ENCODE measurements around the gene EMP2. TPM values are rescaled to one million over a fixed set of nuclear protein-coding genes. Genes with fewer than 3 reads are reported as not detected.

Gene EMP2
- total RNA-seq, 2 experiments from 2014 or later = not detected

DNA sequence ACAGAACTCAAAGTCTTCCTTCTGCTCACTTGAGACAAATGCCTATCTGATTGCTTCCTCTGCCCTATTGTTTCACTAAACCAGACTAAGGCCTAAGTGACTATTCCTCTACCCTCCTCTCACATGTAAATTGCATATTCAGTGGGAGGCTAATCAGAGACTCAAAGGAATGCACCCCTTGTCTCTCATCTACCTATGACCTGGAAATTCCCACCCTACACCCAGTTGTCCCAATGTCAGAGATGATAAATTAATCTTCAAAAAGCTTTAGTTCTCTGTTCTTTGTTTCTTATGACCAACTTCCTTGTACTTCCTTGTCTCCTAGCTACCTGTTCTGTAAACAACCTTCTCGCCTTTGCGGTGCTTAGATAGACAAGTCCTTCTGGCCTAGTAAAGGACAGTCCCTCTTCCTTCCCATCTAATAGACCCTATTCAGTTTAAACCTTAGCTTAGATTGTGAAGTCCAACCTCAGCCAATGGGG, 76.0 kb downstream of the EMP2 start:
- Mint-ChIP-seq H3K4me1 (ENCODE audit: low read depth) (peaks cover 2% of the 10 kb centered on the region), H3K4me3 (no peak overlapping the region), H3K36me3 (ENCODE audit: low read depth) (no peaks in the 10 kb centered on the region), H3K27ac (no peak overlapping the region), H3K9me3 (no peaks in the 10 kb centered on the region), H3K27me3 (no peaks in the 10 kb centered on the region)
- ATAC-seq = no peak
- POLR2A ChIA-PET = no interaction called here
- DNase-seq = no peak
- CTCF ChIA-PET = interaction anchor here (1.0 to 2.3 kb wide), 6 partner anchors 10 to 248 kb away, joined by 3 to 9 read pairs (median 5); no protein-coding TSS in a partner anchor
- intact Hi-C loops (cut with micrococcal nuclease) = no loop called here
- TF ChIP-seq CTCF (IDR thresholded peaks at IDR 0.05) = no peak

- no peak for TF ChIP-seq CTCF (IDR thresholded peaks at IDR 0.05)
- ATAC-seq = no peak
- Mint-ChIP-seq H3K27me3 (no peaks in the 10 kb centered on the region), H3K4me3 (no peak overlapping the region), H3K27ac (no peak overlapping the region), H3K36me3 (ENCODE audit: low read depth) (no peaks in the 10 kb centered on the region), H3K4me1 (ENCODE audit: low read depth) (peaks cover 2% of the 10 kb centered on the region), H3K9me3 (peaks cover 2% of the 10 kb centered on the region)
- DNase-seq = no peak
- CTCF ChIA-PET = no interaction called here
- intact Hi-C loops (cut with micrococcal nuclease) = no loop called here
- POLR2A ChIA-PET = no interaction called here
Measured at GRCh38 chr16:10502776-10503175, 77.6 kb downstream of the EMP2 start.

DNA sequence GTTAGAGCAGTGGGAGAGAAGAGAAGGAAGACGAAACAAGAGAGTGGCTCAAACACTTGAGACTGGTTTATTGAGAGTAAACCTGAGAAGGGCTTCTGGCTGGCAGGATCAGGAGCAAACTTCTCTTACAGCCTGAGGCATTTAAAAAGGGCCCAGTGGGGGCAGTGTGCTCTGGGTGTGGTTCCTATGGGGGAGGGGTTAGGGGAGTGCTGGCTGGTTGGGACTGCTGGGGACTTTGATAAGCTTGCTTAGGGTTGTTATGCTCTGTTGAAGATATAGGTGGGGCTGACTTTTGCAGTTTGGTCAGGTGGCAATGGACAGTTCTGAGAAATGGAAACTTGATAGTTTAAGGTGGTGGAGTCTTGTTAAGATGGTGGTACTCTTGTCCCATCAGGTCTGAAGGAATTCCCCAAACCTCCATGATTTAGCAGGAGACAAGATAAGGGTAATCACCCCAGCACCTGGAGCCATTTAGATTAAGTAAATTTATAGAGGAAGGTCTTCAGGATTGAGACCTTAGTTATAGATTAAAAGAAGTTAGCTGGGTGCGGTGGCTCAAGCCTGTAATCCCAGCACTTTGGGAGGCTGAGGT, 79.3 kb downstream of the EMP2 start:
- no peaks in the 10 kb centered on the region for H3K36me3 Mint-ChIP-seq (ENCODE audit: low read depth)
- peaks cover 2% of the 10 kb centered on the region for H3K4me1 Mint-ChIP-seq (ENCODE audit: low read depth)
- POLR2A ChIA-PET = no interaction called here
- intact Hi-C loops (cut with micrococcal nuclease) = no loop called here
- no peak overlapping the region for H3K4me3 Mint-ChIP-seq
- DNase-seq (peak; percentile 16), ATAC-seq (peak; percentile 65)
- H3K9me3 Mint-ChIP-seq = peaks cover 11% of the 10 kb centered on the region
- H3K27ac Mint-ChIP-seq = no peak overlapping the region
- no peak for TF ChIP-seq CTCF (IDR thresholded peaks at IDR 0.05)
- H3K27me3 Mint-ChIP-seq = no peaks in the 10 kb centered on the region
- CTCF ChIA-PET = interaction anchor here (1.3 to 2.3 kb wide), 2 partner anchors 9 to 132 kb away, joined by 3 to 10 read pairs; no protein-coding TSS in a partner anchor

DNA sequence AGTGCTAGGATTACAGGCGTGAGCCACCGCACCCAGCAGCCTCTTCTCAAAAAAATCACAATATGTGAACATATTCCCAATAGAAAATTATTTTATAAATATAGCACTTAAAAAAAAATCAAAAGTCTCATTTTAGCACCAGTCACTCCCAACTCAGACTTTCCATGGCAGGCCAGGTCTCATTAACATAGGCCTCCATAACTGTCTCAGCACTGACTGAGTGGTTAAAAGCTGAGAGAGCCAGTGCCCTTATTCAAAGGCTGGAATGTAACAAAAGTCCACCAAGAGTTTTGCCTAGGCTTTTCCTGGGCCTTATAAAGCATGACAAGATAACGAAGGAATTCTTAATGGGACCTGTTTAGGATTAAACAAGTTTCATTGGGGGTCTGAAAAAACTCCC, 79.8 kb downstream of the EMP2 start:
- ATAC-seq (no peak), DNase-seq (peak; percentile 8)
- H3K9me3 Mint-ChIP-seq = peaks cover 14% of the 10 kb centered on the region
- peaks cover 2% of the 10 kb centered on the region for H3K4me1 Mint-ChIP-seq (ENCODE audit: low read depth)
- intact Hi-C loops (cut with micrococcal nuclease) = no loop called here
- no peaks in the 10 kb centered on the region for H3K27me3 Mint-ChIP-seq
- ChIA-PET POLR2A (no interaction called here), CTCF (interaction anchor here (1.3 to 2.3 kb wide), 2 partner anchors 9 to 132 kb away, joined by 3 to 10 read pairs; no protein-coding TSS in a partner anchor)
- H3K4me3 Mint-ChIP-seq = no peak overlapping the region
- no peak for TF ChIP-seq CTCF (IDR thresholded peaks at IDR 0.05)
- no peak overlapping the region for H3K27ac Mint-ChIP-seq
- H3K36me3 Mint-ChIP-seq (ENCODE audit: low read depth) = no peaks in the 10 kb centered on the region
